HG02938 (cell line): ENCODE data around the gene CCDC93.

ENCODE experiments used
- ATAC-seq: cut with Tn5 transposase; IDR thresholded peaks from one replicate; pipeline ENCODE4 v1.9.1; 2021; ENCODE audit warnings: mild to moderate bottlenecking, moderate library complexity; ENCODE audit not compliant: unreplicated experiment

The CCDC93 gene

GRCh38 chr2:117994729-117995128 is 19.1 kb downstream of the CCDC93 start:
- no peak for ATAC-seq

GRCh38 chr2:117989854-117990438 is 23.9 kb downstream of the CCDC93 start:
- ATAC-seq: no peak

GRCh38 chr2:117987121-117987520 is 26.7 kb downstream of the CCDC93 start:
- ATAC-seq: no peak

GRCh38 chr2:117985092-117985491 is 28.8 kb downstream of the CCDC93 start:
- ATAC-seq: no peak

- no peak for ATAC-seq
Observed at GRCh38 chr2:117984208-117984607, 29.7 kb downstream of the CCDC93 start.

GRCh38 chr2:117983040-117983439 is 30.8 kb downstream of the CCDC93 start:
- ATAC-seq: no peak

- no peak for ATAC-seq
Observed at GRCh38 chr2:117982376-117983033, 31.4 kb downstream of the CCDC93 start.

- ATAC-seq: no peak
Observed at GRCh38 chr2:117981810-117982209, 32.1 kb downstream of the CCDC93 start.

- no peak for ATAC-seq
Observed at GRCh38 chr2:117980783-117981676, 32.8 kb downstream of the CCDC93 start.

GRCh38 chr2:117979911-117980701 is 33.8 kb downstream of the CCDC93 start:
- no peak for ATAC-seq

GRCh38 chr2:117977696-117978095 is 36.2 kb downstream of the CCDC93 start:
- no peak for ATAC-seq

GRCh38 chr2:117976581-117976980 is 37.3 kb downstream of the CCDC93 start:
- no peak for ATAC-seq

GRCh38 chr2:117973498-117974082 is 40.3 kb downstream of the CCDC93 start:
- no peak for ATAC-seq

- no peak for ATAC-seq
Observed at GRCh38 chr2:117972476-117973123, 41.3 kb downstream of the CCDC93 start.

GRCh38 chr2:117968722-117969121 is 45.1 kb downstream of the CCDC93 start:
- ATAC-seq: no peak

- no peak for ATAC-seq
Observed at GRCh38 chr2:117967977-117968718, 45.7 kb downstream of the CCDC93 start.

GRCh38 chr2:117963446-117963845 is 50.4 kb downstream of the CCDC93 start:
- no peak for ATAC-seq

- ATAC-seq: no peak
Observed at GRCh38 chr2:117961201-117961600, 52.7 kb downstream of the CCDC93 start.

- no peak for ATAC-seq
Observed at GRCh38 chr2:117960231-117960630, 53.6 kb downstream of the CCDC93 start.
